Smooth muscle cell (in vitro differentiated cells): Measurements from ENCODE around the gene ZNF740. TPM values are rescaled to one million over a fixed set of nuclear protein-coding genes. Genes with fewer than 3 reads are reported as not detected.
A peak's percentile ranks its signal among the peaks of the same experiment; 100 is the strongest.

Source experiments
- DNase-seq: peaks from one replicate; lab custom pipeline; 2025; ENCODE audit not compliant: unreplicated experiment; lab: John Stamatoyannopoulos, UW
- H2AFZ ChIP-seq: fragments of 200-600 bp; sonication (generic); 2 replicates; pipeline ENCODE4 v1.6.0; 2016; ENCODE audit warnings: antibody characterized with exemption, low read depth, mild to moderate bottlenecking
- H3F3A ChIP-seq: fragments of 200-600 bp; sonication (generic); 2 replicates; pipeline ENCODE4 v1.6.0; 2017; ENCODE audit warnings: antibody characterized with exemption, low read depth
- H3K27ac ChIP-seq: fragments of 200-600 bp; sonication (generic); 2 replicates; pipeline ENCODE4 v1.5.1; 2016; ENCODE audit warnings: low read depth, mild to moderate bottlenecking
- H3K27me3 ChIP-seq: fragments of 200-600 bp; sonication (generic); 2 replicates; pipeline ENCODE4 v1.6.1; 2016; ENCODE audit warnings: low read depth, mild to moderate bottlenecking
- H3K36me3 ChIP-seq: fragments of 200-600 bp; sonication (generic); 2 replicates; pipeline ENCODE4 v1.5.1; 2016; ENCODE audit warnings: low read depth
- H3K4me1 ChIP-seq: fragments of 200-600 bp; sonication (generic); 2 replicates; pipeline ENCODE4 v1.5.1; 2016; ENCODE audit warnings: low read depth
- H3K4me2 ChIP-seq: fragments of 200-600 bp; sonication (generic); 2 replicates; pipeline ENCODE4 v1.6.0; 2016; ENCODE audit warnings: mild to moderate bottlenecking
- H3K4me3 ChIP-seq: fragments of 200-600 bp; sonication (generic); 2 replicates; pipeline ENCODE4 v1.5.1; 2016; ENCODE audit warnings: mild to moderate bottlenecking
- H3K79me2 ChIP-seq: fragments of 200-600 bp; sonication (generic); 2 replicates; pipeline ENCODE4 v1.6.0; 2016; ENCODE audit warnings: low read depth, mild to moderate bottlenecking
- H3K9ac ChIP-seq: fragments of 200-600 bp; sonication (generic); 2 replicates; pipeline ENCODE4 v1.6.0; 2016; ENCODE audit warnings: low read depth
- H3K9me3 ChIP-seq: fragments of 200-600 bp; sonication (generic); replicated peaks from 2 replicates; pipeline ENCODE4 v1.5.1; 2016; ENCODE audit warnings: low read depth
- H4K20me1 ChIP-seq: fragments of 200-600 bp; sonication (generic); 2 replicates; pipeline ENCODE4 v1.6.0; 2016; ENCODE audit warnings: low read depth
- WGBS: methylation state at CpG from one replicate; pipeline ENCODE4 v1.1.7; 2016; ENCODE audit warnings: low lambda C conversion rate; 5-methylcytosine and 5-hydroxymethylcytosine counted together
- polyA plus RNA-seq: library from polyadenylated mRNA; unstranded; fragments of >200 nt; fragmentation: Nextera tagmentation; extraction: Ambion mirVana; gene quantifications from 2 replicates; pipeline ENCODE4 v1.2.1, GENCODE V29; 2016
- total RNA-seq: library from RNA; depleted of rRNA; stranded (reverse); fragments of >200 nt; gene quantifications from 2 replicates; pipeline ENCODE4 v1.2.3, GENCODE V29; 2014
- TF ChIP-seq, protein P1 (sequence below): fragments of 200-600 bp; sonication (generic); IDR thresholded peaks from 2 replicates; pipeline ENCODE4 v1.5.1; 2017; ENCODE audit warnings: borderline replicate concordance, mild to moderate bottlenecking, antibody characterized with exemption; ENCODE audit not compliant: insufficient read depth, poor library complexity, severe bottlenecking

Gene ZNF740
- total and polyA plus RNA-seq, 2 experiments from 2014 or later = 1.0 to 5.2 TPM

DNA sequence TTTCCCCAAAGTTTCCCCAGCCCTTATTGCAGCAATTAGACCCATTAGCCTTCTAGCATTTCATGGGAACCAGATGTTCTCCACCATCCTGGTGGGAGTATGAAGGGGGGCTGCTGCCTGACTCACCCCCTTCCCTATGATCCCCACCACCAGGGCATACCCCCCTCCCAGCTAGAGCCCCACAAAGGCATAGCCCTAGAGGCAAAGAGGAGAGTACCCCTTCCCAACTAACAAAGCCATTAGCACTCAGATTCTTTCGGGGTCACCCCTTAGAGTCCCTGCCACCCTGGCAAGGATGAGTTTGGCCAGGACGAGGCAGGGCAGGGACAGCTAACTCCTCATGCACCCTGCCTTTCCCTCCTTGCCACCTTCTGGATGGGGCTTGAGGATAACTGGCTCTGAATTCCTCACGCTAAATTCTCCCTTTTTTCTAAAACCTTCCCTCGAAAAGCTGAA, 42.3 kb downstream of the ZNF740 start:
- peak overlapping the region; percentile 88 for H3K4me2 ChIP-seq
- no peaks in the 10 kb centered on the region for H3K27me3 ChIP-seq
- H3K9ac ChIP-seq = no peak overlapping the region
- H4K20me1 ChIP-seq = peaks cover 10% of the 10 kb centered on the region
- H2AFZ ChIP-seq = no peak overlapping the region
- no peaks in the 10 kb centered on the region for H3K36me3 ChIP-seq
- H3K79me2 ChIP-seq = peaks cover under 1% of the 10 kb centered on the region
- peak overlapping the region; percentile 97 for H3K27ac ChIP-seq
- no peaks in the 10 kb centered on the region for H3K9me3 ChIP-seq
- TF ChIP-seq, protein P1, sequence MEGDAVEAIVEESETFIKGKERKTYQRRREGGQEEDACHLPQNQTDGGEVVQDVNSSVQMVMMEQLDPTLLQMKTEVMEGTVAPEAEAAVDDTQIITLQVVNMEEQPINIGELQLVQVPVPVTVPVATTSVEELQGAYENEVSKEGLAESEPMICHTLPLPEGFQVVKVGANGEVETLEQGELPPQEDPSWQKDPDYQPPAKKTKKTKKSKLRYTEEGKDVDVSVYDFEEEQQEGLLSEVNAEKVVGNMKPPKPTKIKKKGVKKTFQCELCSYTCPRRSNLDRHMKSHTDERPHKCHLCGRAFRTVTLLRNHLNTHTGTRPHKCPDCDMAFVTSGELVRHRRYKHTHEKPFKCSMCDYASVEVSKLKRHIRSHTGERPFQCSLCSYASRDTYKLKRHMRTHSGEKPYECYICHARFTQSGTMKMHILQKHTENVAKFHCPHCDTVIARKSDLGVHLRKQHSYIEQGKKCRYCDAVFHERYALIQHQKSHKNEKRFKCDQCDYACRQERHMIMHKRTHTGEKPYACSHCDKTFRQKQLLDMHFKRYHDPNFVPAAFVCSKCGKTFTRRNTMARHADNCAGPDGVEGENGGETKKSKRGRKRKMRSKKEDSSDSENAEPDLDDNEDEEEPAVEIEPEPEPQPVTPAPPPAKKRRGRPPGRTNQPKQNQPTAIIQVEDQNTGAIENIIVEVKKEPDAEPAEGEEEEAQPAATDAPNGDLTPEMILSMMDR = no peak
- peaks cover 49% of the 10 kb centered on the region for H3K4me1 ChIP-seq
- 35% methylated on average over 4 of the region's 4 CpGs for WGBS
- DNase-seq = no peak
- H3K4me3 ChIP-seq = peak overlapping the region; percentile 15
- peaks cover 23% of the 10 kb centered on the region for H3F3A ChIP-seq

DNA sequence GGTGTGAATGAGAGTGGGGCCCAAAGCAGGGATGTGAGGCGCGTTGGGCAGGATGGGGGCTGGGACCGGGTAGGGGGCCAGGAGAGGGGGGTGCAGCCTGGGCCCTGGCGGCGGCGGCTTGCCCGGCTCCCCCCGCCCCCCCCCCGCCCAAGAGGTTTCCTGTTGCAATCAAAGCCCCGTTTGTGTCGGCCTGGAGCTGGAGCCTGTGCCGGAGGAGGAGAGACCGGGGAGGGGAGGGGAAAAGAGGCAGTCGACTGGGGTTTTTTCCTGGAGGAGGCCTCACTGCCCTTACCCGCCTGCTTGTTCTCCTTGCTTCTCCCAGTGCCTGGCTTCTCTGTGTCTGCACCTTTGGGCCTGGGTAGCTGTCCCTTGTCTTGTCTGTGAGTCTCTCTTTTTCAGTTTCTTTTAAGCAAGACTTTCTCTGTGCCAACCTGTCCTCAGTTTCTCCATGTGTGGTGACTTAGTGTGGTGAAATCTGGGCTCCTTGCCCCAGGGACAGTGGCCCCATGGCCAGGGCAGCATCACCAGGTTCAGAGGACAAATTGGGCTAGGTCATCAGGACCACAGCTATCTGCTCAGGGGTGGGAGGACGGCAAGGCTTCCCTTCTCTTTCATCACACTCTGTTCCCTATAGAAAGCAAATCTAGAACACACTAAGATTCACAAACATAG, 43.0 kb downstream of the ZNF740 start:
- H3K4me2 ChIP-seq = peak overlapping the region; percentile 88
- DNase-seq = peak; percentile 37
- no peaks in the 10 kb centered on the region for H3K36me3 ChIP-seq
- H3K27me3 ChIP-seq = no peaks in the 10 kb centered on the region
- H3F3A ChIP-seq = peaks cover 23% of the 10 kb centered on the region
- H3K9ac ChIP-seq = no peak overlapping the region
- H3K4me3 ChIP-seq = peak overlapping the region; percentile 15
- H3K4me1 ChIP-seq = peaks cover 42% of the 10 kb centered on the region
- H3K79me2 ChIP-seq = no peaks in the 10 kb centered on the region
- TF ChIP-seq, protein P1 = no peak
- peaks cover 3% of the 10 kb centered on the region for H4K20me1 ChIP-seq
- H2AFZ ChIP-seq = no peak overlapping the region
- H3K27ac ChIP-seq = peak overlapping the region; percentile 97
- 13% methylated on average over 5 of the region's 16 CpGs for WGBS
- H3K9me3 ChIP-seq = no peaks in the 10 kb centered on the region

DNA sequence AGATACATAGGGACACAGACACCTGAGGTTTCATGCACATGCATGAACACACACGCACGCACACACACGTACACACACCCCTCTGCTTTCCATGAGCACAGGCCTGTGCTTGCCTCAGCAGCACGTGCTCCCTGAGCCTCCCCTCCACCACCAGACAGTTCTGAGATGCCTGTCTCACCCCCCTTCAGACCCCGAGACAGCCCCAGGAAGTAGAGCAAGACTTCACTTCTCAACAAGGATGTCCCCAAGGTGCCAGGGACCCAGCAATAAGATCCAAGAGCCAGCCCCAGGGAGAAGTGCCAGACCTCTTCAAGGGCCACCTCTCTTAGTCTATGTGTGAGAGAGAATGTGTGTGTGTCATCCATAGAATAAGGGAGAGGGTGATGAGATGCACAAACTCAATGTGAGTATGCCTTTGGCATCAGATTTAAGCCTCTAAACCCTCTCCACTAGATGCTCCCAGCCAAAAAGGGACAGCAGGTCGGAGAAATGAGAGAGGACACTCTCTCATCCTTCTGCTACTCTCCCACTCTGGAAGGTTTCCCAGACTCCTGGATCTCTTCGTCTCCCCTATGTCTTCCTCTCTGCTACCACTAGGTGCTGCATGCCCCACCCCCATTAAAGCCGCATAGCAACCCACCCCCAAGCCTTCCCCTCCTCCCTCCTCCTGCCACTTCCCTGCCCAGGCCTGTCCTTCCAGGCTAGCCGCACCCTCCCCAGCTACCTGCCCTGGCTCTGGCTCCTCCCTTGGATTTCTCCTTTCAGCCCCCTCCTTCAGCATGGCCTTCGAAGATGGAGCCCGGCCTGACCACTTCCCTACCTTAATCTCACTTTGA, 43.8 kb downstream of the ZNF740 start:
- H4K20me1 ChIP-seq = peaks cover 2% of the 10 kb centered on the region
- H3K9me3 ChIP-seq = no peaks in the 10 kb centered on the region
- H3K4me3 ChIP-seq = no peak overlapping the region
- peaks cover 40% of the 10 kb centered on the region for H3K4me1 ChIP-seq
- H3K27ac ChIP-seq = peak overlapping the region; percentile 97
- 46% methylated on average over 9 of the region's 11 CpGs for WGBS
- peak overlapping the region; percentile 88 for H3K4me2 ChIP-seq
- H3F3A ChIP-seq = peaks cover 23% of the 10 kb centered on the region
- no peak for DNase-seq
- no peaks in the 10 kb centered on the region for H3K79me2 ChIP-seq
- H3K9ac ChIP-seq = no peak overlapping the region
- TF ChIP-seq, protein P1 = peak; percentile 21
- no peak overlapping the region for H2AFZ ChIP-seq
- no peaks in the 10 kb centered on the region for H3K36me3 ChIP-seq
- H3K27me3 ChIP-seq = no peaks in the 10 kb centered on the region
